ENCODE measurements around the gene TMA7. TPM values are rescaled to one million over a fixed set of nuclear protein-coding genes. Genes with fewer than 3 reads are reported as not detected.
A peak's percentile ranks its signal among the peaks of the same experiment; 100 is the strongest.

Gene TMA7
- total and polyA plus RNA-seq, 2 of the 13 experiments (the other 11 are each of a cell fraction or from before 2014, with no cell fraction given), result 100 to 486 TPM

- POLR2A ChIA-PET, result interaction anchor here (1.4 to 11.1 kb wide), 5 partner anchors 8 to 22 kb away, joined by 5 to 130 read pairs (median 10); partner anchors contain the start of genes CCDC51, PLXNB1 and TMA7
- Histone ChIP-seq H3K9ac (ENCODE audit: insufficient read depth, low read depth, low read length) (no peak overlapping the region), H3K36me3 (replicated peaks in 1 of 2; ENCODE audit: control insufficient read depth in 1 of 2, insufficient read depth in 2 of 2, low read length in 2 of 2) (peaks cover 54 to 79% of the 10 kb centered on the region in 2 experiments), H3K4me2 (ENCODE audit: low read depth, low read length) (no peak overlapping the region), H3K27me3 (ENCODE audit: control insufficient read depth in 1 of 2, insufficient read depth in 2 of 2, low read length in 2 of 2) (no peaks in the 10 kb centered on the region), H3K4me3 (replicated peaks in 1 of 3; ENCODE audit: insufficient read depth in 1 of 3, low read depth in 2 of 3, low read length in 3 of 3) (no peak overlapping the region), H4K20me1 (ENCODE audit: insufficient read depth, low read length) (peaks cover 74% of the 10 kb centered on the region), H3K27ac (ENCODE audit: extremely low read length, insufficient read depth, low read length) (no peak overlapping the region), H3K79me2 (ENCODE audit: insufficient read depth, low read length) (peaks cover 63% of the 10 kb centered on the region), H2AFZ (ENCODE audit: low read length) (no peak overlapping the region), H3K9me3 (ENCODE audit: low read length) (no peaks in the 10 kb centered on the region), H3K4me1 (ENCODE audit: insufficient read depth, low read length) (peaks cover 58% of the 10 kb centered on the region)
- intact Hi-C loops (cut with micrococcal nuclease; ENCODE audit: unreplicated experiment) (no loop called here), in situ Hi-C loops (cut with HindIII; ENCODE audit: extremely low pct_ligation_motif_present, low pct_unique_long_range_greater_than_20kb) (no loop called here)
- TF ChIP-seq, protein P1, sequence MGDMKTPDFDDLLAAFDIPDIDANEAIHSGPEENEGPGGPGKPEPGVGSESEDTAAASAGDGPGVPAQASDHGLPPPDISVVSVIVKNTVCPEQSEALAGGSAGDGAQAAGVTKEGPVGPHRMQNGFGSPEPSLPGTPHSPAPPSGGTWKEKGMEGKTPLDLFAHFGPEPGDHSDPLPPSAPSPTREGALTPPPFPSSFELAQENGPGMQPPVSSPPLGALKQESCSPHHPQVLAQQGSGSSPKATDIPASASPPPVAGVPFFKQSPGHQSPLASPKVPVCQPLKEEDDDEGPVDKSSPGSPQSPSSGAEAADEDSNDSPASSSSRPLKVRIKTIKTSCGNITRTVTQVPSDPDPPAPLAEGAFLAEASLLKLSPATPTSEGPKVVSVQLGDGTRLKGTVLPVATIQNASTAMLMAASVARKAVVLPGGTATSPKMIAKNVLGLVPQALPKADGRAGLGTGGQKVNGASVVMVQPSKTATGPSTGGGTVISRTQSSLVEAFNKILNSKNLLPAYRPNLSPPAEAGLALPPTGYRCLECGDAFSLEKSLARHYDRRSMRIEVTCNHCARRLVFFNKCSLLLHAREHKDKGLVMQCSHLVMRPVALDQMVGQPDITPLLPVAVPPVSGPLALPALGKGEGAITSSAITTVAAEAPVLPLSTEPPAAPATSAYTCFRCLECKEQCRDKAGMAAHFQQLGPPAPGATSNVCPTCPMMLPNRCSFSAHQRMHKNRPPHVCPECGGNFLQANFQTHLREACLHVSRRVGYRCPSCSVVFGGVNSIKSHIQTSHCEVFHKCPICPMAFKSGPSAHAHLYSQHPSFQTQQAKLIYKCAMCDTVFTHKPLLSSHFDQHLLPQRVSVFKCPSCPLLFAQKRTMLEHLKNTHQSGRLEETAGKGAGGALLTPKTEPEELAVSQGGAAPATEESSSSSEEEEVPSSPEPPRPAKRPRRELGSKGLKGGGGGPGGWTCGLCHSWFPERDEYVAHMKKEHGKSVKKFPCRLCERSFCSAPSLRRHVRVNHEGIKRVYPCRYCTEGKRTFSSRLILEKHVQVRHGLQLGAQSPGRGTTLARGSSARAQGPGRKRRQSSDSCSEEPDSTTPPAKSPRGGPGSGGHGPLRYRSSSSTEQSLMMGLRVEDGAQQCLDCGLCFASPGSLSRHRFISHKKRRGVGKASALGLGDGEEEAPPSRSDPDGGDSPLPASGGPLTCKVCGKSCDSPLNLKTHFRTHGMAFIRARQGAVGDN (CRISPR knock-in tag; IDR thresholded peaks at IDR 0.05), result peak; percentile 20; the same call in 1 of the 2 replicates
- TF ChIP-seq HOXA9 (CRISPR knock-in tag; IDR thresholded peaks at IDR 0.05; ENCODE audit: borderline replicate concordance) (no peak), GTF3A (CRISPR knock-in tag; conservative IDR thresholded peaks at IDR 0.05) (no peak), RBFOX2 (IDR thresholded peaks at IDR 0.05; ENCODE audit: low read depth, low read length) (peak; percentile 51; the same call in 1 of the 2 replicates), NCOR1 (IDR thresholded peaks at IDR 0.05; ENCODE audit: borderline replicate concordance, low read length) (0 out of 2 replicates have a peak, but pooled peaks have one; percentile 12), ARHGAP35 (CRISPR knock-in tag; IDR thresholded peaks at IDR 0.05; ENCODE audit: borderline replicate concordance) (no peak), ZNF556 (CRISPR knock-in tag; IDR thresholded peaks at IDR 0.05; ENCODE audit: borderline replicate concordance) (no peak), JUN (CRISPR knock-in tag; IDR thresholded peaks at IDR 0.05) (no peak), POLR2A (IDR thresholded peaks at IDR 0.05; ENCODE audit: insufficient read depth in 1 of 2, low read depth in 2 of 2, low read length in 2 of 2) (0 out of 4 replicates have a peak, but pooled peaks of 1 of the 2 experiments have one; percentile 4)
- CTCF ChIA-PET (ENCODE audit: low intra/inter-chr PET ratio, low total read pairs), result interaction anchor here (2.0 kb wide), 1 partner anchor 13 kb away, joined by 16 read pairs; no protein-coding TSS in a partner anchor
- 99% methylated on average over 7 of the region's 8 CpGs for WGBS (ENCODE audit: low lambda C conversion rate)
- BruUV-seq (replicated peaks), result no TSS peak
- FAIRE-seq (no peak), DNase-seq (ENCODE audit: low spot score) (no peak), ATAC-seq (no peak)
Observed at GRCh38 chr3:48422681-48423080, 17.4 kb upstream of the TMA7 start.
